GM21717 (cell line): ENCODE measurements around the gene SLX4IP.

Experiments used
- ATAC-seq: cut with Tn5 transposase; IDR thresholded peaks from one replicate; pipeline ENCODE4 v1.9.1; 2021; ENCODE audit warnings: mild to moderate bottlenecking, moderate library complexity; ENCODE audit not compliant: unreplicated experiment

The SLX4IP gene

GRCh38 chr20:10625641-10626040 is 190.5 kb downstream of the SLX4IP start:
- ATAC-seq = no peak

GRCh38 chr20:10626896-10627295 is 191.8 kb downstream of the SLX4IP start:
- no peak for ATAC-seq

GRCh38 chr20:10629946-10630650 is 195.0 kb downstream of the SLX4IP start:
- no peak for ATAC-seq

- no peak for ATAC-seq
These were observed 196.0 kb downstream of the SLX4IP start for GRCh38 chr20:10631126-10631525.

- ATAC-seq = no peak
These were observed 197.8 kb downstream of the SLX4IP start for GRCh38 chr20:10632721-10633509.

GRCh38 chr20:10633718-10634117 is 198.6 kb downstream of the SLX4IP start:
- ATAC-seq = no peak

- ATAC-seq = no peak
These were observed 199.1 kb downstream of the SLX4IP start for GRCh38 chr20:10634211-10634610.

- no peak for ATAC-seq
These were observed 199.7 kb downstream of the SLX4IP start for GRCh38 chr20:10634683-10635411.

GRCh38 chr20:10635476-10636208 is 200.5 kb downstream of the SLX4IP start:
- ATAC-seq = no peak

GRCh38 chr20:10636326-10636818 is 201.3 kb downstream of the SLX4IP start:
- no peak for ATAC-seq

- ATAC-seq = no peak
These were observed 202.0 kb downstream of the SLX4IP start for GRCh38 chr20:10637031-10637559.

- no peak for ATAC-seq
These were observed 202.5 kb downstream of the SLX4IP start for GRCh38 chr20:10637563-10637962.

GRCh38 chr20:10639077-10639736 is 204.1 kb downstream of the SLX4IP start:
- no peak for ATAC-seq

GRCh38 chr20:10639737-10640556 is 204.8 kb downstream of the SLX4IP start:
- ATAC-seq = no peak

- no peak for ATAC-seq
These were observed 205.8 kb downstream of the SLX4IP start for GRCh38 chr20:10640897-10641296.

GRCh38 chr20:10641467-10641866 is 206.4 kb downstream of the SLX4IP start:
- no peak for ATAC-seq

GRCh38 chr20:10641893-10642292 is 206.8 kb downstream of the SLX4IP start:
- no peak for ATAC-seq

GRCh38 chr20:10642856-10643559 is 207.9 kb downstream of the SLX4IP start:
- no peak for ATAC-seq

GRCh38 chr20:10643560-10643873 is 208.4 kb downstream of the SLX4IP start:
- no peak for ATAC-seq
